Cardiac fibroblast (primary cell): ENCODE results near the gene BANF2.

Source experiments
- DNase-seq, 2 donors: peaks; one replicate each; pipeline versions ENCODE4 v3.0.0 to v3.0.0-alpha.2; 2010; ENCODE audit warnings: low read depth in 2 of 2
- H3K4me3 ChIP-seq, 2 donors: replicated peaks in 1 of 2; 1 replicate in 1 of 2; 2 replicates in 1 of 2; pipeline ENCODE4 v1.5.1; 2011; ENCODE audit warnings: low read depth in 2 of 2, low read length in 2 of 2, mild to moderate bottlenecking in 2 of 2, moderate library complexity in 1 of 2
- TF ChIP-seq, protein P1 (sequence below): IDR thresholded peaks from one replicate; pipeline ENCODE4 v1.5.1; 2011; ENCODE audit warnings: low read depth, mild to moderate bottlenecking, low read length, inconsistent platforms

The BANF2 gene

DNA sequence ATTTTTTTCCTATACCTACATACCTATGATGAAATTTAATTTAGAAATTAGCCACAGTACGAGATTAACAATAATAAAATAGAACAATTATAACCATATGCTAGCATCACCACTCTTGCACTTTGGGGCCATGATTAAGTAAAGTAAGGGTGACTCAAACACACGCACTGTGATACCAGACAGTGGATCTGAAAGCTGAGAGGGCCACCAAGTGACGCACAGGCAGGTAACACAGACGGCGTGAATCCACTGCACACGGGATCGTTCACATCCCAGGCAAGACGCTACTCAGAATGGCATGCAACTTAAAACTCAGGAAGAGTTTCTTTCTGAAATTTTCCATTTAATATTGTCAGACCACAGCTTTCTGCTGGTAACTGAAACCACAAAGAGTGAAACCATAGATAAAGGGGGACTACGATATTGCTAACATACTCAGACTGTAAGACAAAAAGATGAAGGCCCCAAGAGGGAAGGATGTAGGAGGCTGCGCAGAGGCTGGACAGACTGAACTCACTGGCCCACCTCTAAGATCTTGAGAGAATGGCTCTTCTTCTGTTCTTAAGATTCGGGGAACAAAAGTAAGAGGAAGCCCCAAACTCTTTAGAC is 35.6 kb upstream of the BANF2 start:
- DNase-seq, result no peak
- no peak overlapping the region for H3K4me3 ChIP-seq
- TF ChIP-seq, protein P1, sequence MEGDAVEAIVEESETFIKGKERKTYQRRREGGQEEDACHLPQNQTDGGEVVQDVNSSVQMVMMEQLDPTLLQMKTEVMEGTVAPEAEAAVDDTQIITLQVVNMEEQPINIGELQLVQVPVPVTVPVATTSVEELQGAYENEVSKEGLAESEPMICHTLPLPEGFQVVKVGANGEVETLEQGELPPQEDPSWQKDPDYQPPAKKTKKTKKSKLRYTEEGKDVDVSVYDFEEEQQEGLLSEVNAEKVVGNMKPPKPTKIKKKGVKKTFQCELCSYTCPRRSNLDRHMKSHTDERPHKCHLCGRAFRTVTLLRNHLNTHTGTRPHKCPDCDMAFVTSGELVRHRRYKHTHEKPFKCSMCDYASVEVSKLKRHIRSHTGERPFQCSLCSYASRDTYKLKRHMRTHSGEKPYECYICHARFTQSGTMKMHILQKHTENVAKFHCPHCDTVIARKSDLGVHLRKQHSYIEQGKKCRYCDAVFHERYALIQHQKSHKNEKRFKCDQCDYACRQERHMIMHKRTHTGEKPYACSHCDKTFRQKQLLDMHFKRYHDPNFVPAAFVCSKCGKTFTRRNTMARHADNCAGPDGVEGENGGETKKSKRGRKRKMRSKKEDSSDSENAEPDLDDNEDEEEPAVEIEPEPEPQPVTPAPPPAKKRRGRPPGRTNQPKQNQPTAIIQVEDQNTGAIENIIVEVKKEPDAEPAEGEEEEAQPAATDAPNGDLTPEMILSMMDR, result no peak

DNA sequence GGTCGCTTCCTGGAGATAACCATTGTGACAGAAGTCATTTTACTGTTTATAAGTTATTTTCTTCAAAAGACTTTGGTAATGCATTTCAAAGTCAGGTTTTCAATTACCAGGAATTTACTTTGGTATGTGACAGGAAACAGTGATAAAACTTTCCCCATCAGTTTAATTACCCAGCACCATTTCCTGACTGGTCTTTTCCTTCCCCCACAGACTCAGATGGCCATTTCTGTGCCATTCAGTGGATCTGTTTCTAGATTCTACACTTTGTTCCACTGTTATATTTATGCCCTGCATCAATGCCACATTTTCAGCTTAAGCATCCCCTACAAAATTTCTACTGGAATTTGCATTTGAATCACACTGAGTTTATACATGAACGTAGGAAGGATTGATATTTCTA is 34.0 kb upstream of the BANF2 start:
- TF ChIP-seq, protein P1, result no peak

DNA sequence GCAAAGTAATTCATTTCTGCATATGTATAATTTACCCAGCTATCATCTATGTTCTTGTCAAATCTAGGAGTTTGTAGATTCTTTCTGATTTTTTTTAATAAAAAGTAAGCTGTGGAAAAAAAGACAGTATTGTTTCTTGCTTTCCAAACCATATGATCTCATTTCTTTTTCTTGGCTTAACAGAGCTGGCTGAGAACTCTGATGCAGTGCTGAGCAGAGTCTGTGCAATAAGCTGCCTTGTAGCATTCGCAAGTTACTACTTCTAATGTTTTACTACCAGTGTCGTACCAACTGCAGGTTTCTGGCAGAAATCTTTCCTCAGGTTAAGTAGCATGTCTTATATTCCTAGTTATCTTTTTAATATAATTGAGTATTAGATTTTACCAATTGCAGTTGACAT is 33.3 kb upstream of the BANF2 start:
- H3K4me3 ChIP-seq, result no peak overlapping the region
- TF ChIP-seq, protein P1, result no peak
- DNase-seq, result peak; percentile 69 to 70

More for the DNA sequence above, 34.0 kb upstream of the BANF2 start:
- no peak for DNase-seq
- no peak overlapping the region for H3K4me3 ChIP-seq

DNA sequence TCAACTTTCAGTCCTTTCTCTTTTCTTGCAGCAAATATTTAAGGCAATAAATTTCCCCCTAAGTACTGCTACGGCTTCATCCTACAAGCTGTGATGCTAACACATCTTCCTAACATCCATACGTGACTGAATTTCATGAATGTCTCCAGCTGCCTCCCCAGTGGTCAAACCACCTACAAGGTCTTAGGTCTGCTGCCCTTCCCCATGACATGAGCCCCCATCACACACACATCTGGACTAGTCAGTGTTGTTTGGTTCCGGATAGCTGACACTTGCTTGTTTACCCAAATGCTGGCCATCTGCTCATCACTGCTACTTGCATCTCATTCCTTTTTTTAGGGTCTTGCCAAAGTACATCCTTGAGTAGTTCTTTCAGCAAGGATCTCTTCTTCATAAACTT is 32.3 kb upstream of the BANF2 start:
- TF ChIP-seq, protein P1, result no peak
- no peak for DNase-seq
- no peak overlapping the region for H3K4me3 ChIP-seq

DNA sequence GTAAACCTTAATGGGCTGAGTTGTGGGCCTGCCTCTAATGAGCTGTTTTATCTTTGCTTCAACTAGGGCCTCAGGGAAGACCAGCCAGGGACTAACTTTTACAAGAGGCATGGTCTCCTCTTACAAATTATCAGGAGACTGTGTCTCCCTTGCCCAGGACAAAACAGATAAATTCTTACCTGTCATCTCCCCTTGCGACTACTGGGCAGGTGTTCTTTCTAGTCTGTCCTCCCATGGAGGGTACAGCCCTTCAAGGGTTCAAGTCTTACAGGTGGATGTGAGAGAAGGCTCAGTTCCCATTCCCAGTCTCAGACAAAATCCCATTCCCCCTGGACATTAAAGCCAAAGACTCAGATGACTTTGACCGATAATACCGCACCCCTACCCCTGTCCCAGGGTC is 31.3 kb upstream of the BANF2 start:
- TF ChIP-seq, protein P1, result no peak
- DNase-seq, result no peak
- H3K4me3 ChIP-seq, result no peak overlapping the region

DNA sequence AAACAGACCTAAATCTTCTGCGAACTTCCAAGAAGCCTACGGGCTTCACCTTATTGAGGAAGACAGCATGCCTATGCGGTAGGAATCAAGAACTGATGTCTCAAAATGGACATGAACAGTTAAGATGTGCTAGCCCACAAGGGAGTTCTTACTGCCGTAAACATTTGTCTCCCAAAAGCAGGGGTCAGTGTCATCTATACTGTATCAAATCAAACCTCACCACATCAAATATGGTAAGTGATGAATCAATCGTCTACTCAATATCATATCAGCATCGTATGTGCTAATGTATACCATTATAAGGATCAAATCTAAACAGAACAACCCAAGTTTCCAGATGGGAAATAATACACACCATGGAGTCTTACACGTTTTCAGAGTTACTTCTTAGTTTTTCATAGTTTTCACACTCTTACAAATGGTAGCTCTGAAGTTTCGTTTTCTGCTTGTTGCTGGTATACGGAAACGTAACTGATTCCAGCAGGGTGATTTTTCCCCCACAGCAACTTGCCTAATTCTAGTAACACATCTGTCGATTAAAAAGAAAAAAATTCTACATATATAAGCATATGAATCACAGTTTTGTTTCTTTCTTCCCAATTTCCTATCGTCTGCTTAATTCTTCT is 30.3 kb upstream of the BANF2 start:
- H3K4me3 ChIP-seq, result no peak overlapping the region
- TF ChIP-seq, protein P1, result no peak
- no peak for DNase-seq

DNA sequence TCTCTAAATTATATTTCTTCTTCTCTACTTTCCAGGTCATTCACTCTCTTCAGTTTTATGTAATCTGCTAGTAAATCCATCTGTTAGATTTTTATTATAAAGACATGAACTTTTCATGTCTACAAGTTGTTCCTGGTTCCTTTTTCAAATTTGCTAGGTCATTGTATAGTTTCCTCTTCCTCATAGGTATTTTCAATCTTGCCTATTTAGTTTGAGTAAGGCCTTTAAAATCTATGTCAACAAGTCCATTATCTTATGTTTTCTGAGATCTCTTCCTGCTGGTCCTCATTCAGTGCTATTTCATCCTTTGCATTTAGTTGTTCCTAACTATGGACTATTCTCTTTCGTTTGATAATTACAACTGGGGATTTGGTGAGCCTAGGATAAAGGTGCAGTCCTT is 28.8 kb upstream of the BANF2 start:
- TF ChIP-seq, protein P1, result no peak
- DNase-seq, result no peak
- H3K4me3 ChIP-seq, result no peak overlapping the region
